Measurements from ENCODE around the gene SLC12A3.
"Not testable (repeated sequence)": the region's sequence is repeated elsewhere in the genome, so short reads cannot be mapped to it uniquely, and the experiment has no call there.

SLC12A3 gene

DNA sequence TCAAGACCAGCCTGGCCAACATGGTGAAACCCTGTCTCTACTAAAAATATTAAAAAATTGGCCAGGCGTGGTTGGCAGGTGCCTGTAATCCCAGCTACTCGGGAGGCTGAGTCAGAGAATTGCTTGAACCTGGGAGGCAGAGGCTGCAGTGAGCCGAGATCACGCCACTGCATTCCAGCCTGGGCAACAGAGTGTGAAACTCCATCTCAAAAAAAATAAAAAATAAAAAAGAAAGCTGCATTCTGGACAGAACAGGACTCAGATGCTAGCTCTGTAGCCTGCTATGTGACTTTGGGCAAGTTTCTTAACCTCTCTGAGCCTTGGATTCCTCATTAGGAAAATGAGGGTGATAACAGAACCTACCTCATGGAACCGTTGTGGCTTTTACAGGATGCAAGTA is 3.8 kb downstream of the SLC12A3 start:
- DNase-seq (ENCODE audit: low spot score); FAIRE-seq: not testable (repeated sequence)

GRCh38 chr16:56869513-56870275 is 4.7 kb downstream of the SLC12A3 start:
- DNase-seq (ENCODE audit: low spot score) (peak; percentile 38), FAIRE-seq (no peak)

DNA sequence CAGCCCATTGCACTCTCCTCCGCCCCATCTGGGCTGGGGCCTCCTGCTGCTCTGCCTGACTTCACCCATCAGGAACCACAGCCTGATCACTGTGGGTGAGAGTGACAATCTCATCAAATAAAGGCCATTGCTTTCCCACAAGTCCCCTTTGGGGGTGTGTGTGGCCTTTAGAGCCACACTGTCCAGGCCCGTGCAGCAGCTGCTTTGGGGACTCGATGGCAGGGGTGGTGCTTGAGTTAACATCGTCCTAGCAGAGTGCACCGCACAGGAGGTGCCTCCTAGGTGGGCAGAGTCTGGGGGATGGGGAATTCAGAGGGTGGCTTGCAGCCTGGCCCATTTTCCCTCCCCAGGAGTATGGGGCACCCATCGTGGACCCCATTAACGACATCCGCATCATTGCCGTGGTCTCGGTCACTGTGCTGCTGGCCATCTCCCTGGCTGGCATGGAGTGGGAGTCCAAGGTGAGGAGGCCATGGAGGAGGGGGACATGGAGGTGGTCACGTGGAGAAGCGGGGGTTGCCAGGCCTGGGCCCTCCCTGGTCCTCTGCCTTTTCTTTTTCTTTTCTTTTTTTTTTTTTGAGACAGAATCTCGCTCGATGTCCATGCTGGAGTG is 5.4 kb downstream of the SLC12A3 start:
- DNase-seq (ENCODE audit: low spot score) = no peak
- no peak for FAIRE-seq

DNA sequence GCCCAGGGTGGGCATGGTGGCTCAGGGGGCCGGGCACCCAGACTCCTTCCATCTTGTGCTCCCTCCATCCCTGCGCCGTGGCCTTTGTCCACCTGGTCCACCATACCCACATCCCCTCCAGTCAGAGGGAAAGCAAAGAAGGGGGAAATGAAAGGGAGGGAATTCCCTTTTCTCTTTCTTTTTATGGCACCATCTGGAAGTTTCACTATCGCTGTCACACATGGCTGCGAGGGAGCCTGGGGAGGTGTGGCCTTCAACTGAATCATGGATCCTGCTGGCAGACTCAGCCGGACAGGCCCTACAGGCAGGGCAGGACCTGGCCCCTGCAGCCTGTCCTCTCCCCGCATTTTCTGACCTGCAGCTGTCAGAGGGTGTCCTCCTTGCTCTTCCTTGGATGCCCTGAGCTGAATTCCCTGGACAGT is 6.2 kb downstream of the SLC12A3 start:
- no peak for FAIRE-seq
- no peak for DNase-seq (ENCODE audit: low spot score)

DNA sequence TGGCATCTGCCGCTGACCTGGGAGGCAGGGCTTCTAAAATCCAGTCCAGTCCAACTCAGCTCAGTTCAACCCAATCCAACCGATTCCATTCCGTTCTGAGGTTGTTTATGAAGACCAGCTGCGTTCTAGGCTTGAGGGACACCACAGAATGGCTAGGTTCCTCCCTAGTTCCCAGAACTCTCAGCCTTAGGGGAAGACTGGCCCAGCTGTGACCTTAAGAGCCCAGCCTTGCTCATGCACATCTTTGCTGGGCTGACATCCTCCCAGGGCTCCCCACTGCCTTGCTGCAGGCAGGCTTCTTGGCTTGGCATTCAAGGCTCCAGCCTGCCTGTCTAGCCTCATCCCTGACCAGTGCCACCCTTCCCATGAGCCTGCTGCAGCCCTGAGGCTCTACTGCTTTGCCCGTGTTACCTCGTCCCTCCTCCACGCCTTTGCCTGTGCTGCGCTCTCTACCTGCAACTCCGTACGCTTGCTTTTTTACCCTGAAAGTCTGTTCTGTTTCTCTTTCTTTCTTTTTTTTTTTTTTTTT is 7.9 kb downstream of the SLC12A3 start:
- no peak for FAIRE-seq
- no peak for DNase-seq (ENCODE audit: low spot score)

DNA sequence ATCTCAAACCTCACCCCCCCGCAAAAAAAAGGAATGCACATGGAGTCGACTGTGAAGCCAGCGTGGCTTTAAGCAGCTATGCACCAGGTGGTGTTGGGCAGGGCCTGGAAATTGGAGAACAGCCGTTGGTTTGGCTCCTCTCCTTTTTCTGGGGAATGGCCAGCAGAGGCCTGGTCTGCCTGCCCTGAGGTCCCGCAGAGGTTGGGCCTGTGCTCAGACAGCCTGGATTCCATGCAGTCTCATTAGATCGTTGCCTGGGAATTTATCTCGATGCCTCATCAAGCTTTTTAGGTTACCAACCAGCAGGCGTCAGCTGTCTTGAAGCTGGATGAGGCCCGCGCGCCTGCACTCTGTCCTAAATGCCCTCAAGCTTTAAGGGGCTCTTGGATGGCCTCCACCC is 9.8 kb downstream of the SLC12A3 start:
- DNase-seq (ENCODE audit: low spot score) = no peak
- FAIRE-seq = no peak

- FAIRE-seq (no peak), DNase-seq (ENCODE audit: low spot score) (no peak)
Observed at GRCh38 chr16:56876048-56876447, 11.0 kb downstream of the SLC12A3 start.

DNA sequence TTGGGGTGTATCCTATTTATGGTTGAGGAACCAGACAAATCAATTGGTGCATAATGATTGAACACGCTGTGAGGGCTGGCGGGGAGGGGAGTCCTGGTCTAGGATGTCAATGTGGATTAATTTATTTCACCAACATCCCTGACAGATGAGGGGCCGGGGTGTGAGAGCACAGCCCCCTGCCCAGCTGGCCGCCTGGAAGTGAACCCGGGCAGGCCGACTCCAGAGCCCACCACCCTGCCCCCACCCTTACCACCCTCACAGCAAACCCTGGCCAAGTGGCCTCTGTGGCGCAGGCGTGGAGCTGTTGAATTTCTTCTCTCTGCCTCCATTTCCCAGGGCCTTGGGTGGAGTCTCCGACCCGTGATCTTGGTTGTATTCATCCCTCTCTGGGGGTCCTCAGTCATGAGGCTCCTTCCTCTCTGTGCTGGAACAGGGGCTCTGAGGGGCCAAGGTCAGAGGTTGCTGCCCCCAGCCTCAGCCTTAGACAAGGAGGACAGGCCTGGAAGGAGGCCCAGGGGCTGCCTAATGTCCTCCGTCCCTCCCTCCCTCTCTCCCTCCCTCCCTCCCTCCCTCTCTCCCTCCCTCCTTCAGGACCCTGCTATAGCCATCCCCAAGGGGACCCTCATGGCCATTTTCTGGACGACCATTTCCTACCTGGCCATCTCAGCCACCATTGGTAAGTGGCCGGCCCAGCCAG is 12.6 kb downstream of the SLC12A3 start:
- FAIRE-seq (no peak), DNase-seq (ENCODE audit: low spot score) (no peak)

DNA sequence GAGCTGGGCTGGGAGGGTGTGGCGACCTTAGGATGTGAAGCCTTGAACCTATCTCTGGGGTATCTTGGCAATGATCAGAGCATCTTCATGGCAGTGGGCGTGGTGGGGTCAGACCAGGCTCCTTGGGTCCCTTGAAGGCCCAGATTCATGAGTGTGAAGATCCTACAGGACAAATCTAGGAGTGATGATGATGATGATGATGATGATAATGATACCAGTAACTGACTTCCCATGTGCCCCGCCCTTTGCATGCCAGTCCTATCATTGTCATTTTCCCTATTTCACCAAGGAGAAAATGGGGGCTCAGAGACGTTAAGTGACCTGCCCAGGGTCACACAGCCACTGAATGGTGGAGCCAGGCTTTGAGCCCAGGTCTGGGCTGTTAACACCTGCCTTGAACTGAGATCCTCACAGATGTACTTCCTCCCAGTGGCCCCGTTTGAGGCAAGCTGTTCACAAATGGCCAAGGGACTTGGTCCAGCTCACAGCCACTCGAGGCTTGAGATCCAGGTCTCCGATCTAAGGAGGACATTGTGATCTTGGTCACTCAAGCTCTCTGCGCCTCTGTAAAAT is 13.4 kb downstream of the SLC12A3 start:
- FAIRE-seq (no peak), DNase-seq (ENCODE audit: low spot score) (no peak)

DNA sequence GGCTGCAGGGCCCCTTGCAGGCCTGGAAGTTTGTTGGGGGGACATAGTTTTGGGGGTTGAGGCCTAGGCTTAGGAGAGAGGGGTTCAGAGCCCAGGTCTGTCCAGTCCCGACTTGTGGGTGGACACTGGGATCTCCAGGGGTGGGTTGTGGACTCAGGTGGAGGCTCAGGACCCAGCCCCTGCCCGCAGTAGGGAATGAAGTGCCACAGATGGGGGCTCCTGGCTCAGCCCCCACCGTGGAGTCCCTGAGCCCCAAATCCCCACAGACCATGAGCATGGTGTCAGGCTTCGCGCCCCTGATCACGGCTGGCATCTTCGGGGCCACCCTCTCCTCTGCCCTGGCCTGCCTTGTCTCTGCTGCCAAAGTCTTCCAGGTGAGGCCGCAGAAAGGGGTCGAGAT is 14.3 kb downstream of the SLC12A3 start:
- FAIRE-seq = no peak
- DNase-seq (ENCODE audit: low spot score) = no peak

GRCh38 chr16:56880176-56880575 is 15.2 kb downstream of the SLC12A3 start:
- no peak for FAIRE-seq
- DNase-seq (ENCODE audit: low spot score) = no peak

DNA sequence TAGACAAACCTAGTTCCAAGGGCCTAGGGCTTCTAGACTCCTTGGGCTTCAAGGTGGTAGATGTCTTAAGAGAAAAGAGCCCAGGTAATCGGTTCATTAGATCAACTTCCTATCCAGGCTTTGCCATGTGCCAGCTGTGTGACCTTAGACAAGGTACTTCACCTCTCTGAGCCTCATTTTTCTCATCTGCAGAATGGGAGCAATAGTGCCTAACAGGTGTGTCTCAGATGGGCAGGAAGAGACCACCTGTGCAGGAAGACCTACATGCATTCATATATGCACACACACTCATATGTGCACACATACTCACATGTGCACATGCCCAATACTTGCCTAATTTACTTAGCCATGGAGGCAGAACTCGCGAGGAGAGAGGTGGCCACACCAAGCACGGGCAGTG is 15.7 kb downstream of the SLC12A3 start:
- FAIRE-seq = no peak

DNA sequence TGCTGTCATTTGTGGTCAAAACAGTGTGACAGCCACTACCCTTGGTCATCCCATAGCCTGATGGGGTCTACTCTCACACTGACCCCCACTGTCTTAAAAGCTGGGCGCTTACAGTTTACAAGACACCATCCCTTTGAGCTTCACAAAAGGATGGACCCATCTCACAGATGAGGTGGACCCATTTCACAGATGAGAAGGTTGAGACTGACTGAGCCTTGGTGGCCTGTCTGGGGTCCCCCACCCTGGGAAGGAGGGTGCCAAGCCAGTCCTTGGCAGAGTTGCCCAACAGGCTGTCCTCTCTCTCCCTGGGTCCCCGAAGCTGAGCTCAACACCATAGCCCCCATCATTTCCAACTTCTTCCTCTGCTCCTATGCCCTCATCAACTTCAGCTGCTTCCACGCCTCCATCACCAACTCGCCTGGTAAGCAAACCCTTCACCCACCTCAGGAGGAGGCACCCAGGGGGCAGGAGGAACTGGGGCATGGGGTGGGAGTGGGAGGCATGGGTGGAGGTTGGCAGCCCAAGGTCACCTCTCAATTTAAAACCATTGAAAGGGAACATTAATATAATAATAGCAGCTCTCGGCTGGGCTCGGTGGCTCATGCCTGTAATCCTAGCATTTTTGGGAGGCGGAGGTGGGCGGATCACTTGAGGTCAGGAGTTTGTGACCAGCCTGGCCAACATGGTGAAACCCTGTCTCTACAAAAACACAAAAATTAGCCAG is 17.2 kb downstream of the SLC12A3 start:
- DNase-seq (ENCODE audit: low spot score) (no peak), FAIRE-seq (no peak)

More for the DNA sequence above, 15.7 kb downstream of the SLC12A3 start:
- DNase-seq (ENCODE audit: low spot score) = no peak

- FAIRE-seq (no peak), DNase-seq (ENCODE audit: low spot score) (no peak)
Observed at GRCh38 chr16:56883586-56883985, 18.6 kb downstream of the SLC12A3 start.

- FAIRE-seq (no peak), DNase-seq (ENCODE audit: low spot score) (no peak)
Observed at GRCh38 chr16:56884026-56884582, 19.1 kb downstream of the SLC12A3 start.

GRCh38 chr16:56884929-56885328 is 19.9 kb downstream of the SLC12A3 start:
- DNase-seq (ENCODE audit: low spot score); FAIRE-seq: not testable (repeated sequence)

DNA sequence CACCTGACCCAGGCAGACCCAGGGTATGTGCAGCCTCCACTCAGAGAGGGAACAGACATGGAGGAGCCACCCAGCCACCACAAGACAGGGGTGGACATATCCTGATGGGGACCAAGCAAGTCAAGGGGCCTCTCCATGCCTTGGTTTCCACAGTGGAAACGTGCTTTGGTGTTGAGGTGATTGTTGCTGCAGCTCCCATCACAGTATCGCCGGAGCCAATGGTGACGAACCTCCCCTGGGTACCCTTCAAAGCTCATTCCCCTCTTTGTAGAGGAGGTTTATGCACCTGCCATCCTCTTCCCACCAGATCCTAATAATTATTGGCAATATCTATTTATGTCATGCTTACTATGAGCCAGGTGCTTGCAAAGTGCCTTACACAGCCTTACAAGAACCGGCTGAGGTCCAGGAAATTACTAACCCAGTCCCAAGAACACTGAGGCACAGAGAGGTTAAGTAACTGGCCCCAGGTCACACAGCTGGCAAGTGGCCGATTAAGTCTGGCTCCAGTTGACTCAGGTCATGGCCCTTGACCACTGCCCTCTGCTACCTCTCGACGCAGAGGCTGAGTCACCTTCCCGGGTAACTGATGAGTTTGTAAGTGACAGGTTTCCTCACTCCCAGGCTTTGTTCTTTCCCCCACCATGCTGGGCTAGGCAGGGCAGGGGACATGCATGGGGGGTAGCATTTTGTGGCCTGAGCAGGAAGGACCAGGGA is 20.6 kb downstream of the SLC12A3 start:
- no peak for DNase-seq (ENCODE audit: low spot score)
- FAIRE-seq = no peak

DNA sequence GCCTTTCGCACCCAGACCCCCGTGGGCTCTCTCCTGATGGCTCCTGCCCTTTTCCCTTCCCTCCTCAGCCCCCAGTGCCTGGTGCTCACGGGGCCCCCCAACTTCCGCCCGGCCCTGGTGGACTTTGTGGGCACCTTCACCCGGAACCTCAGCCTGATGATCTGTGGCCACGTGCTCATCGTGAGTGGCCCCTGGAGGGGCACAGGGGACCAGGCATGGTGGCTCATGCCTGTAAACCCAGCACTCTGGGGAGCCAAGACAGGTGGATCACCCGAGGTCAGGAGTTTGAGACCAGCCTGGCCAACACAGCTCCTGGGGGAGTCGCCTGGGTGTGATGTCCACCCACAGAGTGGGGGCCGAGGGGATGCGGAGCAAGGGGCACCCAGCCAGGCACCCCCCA is 21.3 kb downstream of the SLC12A3 start:
- no peak for FAIRE-seq

GRCh38 chr16:56886826-56887225 is 21.8 kb downstream of the SLC12A3 start:
- DNase-seq (ENCODE audit: low spot score) (no peak), FAIRE-seq (no peak)

More for the DNA sequence above, 21.3 kb downstream of the SLC12A3 start:
- no peak for DNase-seq (ENCODE audit: low spot score)

GRCh38 chr16:56888806-56889205 is 23.8 kb downstream of the SLC12A3 start:
- DNase-seq (ENCODE audit: low spot score) (no peak), FAIRE-seq (no peak)
